ENCODE data around the gene BABAM2. TPM values are rescaled to one million over a fixed set of nuclear protein-coding genes. Genes with fewer than 3 reads are reported as not detected.

The BABAM2 gene
- total and polyA plus RNA-seq, 2 experiments from 2014 or later, result 17.8 to 21.5 TPM

DNA sequence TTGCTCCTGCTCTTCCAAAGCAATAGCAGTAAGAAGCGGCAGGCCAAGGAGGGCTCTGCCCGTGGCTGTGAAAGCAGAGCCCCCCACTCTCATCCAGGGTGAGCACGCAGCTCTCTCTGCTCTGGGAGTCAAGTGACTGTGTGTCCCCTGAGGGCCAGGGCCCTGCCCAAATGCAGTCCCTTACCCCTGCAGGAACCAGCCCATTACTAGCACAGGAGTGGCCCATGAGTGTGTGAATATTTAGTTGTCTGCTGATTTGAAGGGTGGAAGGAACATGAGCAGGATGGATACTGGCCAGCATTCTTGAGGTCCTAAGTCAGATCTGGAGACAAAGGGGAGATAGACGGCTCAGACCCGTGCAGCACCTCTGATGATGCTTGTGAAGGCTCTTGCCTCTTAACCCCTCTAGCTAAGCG lies 432.5 kb downstream of the BABAM2 start:
- ATAC-seq, result no peak
- H3K27ac Mint-ChIP-seq, result no peak overlapping the region

More for the DNA sequence above, 432.5 kb downstream of the BABAM2 start:
- H3K27ac ChIP-seq (ENCODE audit: low read depth), result no peak overlapping the region
- TF ChIP-seq, protein P1, sequence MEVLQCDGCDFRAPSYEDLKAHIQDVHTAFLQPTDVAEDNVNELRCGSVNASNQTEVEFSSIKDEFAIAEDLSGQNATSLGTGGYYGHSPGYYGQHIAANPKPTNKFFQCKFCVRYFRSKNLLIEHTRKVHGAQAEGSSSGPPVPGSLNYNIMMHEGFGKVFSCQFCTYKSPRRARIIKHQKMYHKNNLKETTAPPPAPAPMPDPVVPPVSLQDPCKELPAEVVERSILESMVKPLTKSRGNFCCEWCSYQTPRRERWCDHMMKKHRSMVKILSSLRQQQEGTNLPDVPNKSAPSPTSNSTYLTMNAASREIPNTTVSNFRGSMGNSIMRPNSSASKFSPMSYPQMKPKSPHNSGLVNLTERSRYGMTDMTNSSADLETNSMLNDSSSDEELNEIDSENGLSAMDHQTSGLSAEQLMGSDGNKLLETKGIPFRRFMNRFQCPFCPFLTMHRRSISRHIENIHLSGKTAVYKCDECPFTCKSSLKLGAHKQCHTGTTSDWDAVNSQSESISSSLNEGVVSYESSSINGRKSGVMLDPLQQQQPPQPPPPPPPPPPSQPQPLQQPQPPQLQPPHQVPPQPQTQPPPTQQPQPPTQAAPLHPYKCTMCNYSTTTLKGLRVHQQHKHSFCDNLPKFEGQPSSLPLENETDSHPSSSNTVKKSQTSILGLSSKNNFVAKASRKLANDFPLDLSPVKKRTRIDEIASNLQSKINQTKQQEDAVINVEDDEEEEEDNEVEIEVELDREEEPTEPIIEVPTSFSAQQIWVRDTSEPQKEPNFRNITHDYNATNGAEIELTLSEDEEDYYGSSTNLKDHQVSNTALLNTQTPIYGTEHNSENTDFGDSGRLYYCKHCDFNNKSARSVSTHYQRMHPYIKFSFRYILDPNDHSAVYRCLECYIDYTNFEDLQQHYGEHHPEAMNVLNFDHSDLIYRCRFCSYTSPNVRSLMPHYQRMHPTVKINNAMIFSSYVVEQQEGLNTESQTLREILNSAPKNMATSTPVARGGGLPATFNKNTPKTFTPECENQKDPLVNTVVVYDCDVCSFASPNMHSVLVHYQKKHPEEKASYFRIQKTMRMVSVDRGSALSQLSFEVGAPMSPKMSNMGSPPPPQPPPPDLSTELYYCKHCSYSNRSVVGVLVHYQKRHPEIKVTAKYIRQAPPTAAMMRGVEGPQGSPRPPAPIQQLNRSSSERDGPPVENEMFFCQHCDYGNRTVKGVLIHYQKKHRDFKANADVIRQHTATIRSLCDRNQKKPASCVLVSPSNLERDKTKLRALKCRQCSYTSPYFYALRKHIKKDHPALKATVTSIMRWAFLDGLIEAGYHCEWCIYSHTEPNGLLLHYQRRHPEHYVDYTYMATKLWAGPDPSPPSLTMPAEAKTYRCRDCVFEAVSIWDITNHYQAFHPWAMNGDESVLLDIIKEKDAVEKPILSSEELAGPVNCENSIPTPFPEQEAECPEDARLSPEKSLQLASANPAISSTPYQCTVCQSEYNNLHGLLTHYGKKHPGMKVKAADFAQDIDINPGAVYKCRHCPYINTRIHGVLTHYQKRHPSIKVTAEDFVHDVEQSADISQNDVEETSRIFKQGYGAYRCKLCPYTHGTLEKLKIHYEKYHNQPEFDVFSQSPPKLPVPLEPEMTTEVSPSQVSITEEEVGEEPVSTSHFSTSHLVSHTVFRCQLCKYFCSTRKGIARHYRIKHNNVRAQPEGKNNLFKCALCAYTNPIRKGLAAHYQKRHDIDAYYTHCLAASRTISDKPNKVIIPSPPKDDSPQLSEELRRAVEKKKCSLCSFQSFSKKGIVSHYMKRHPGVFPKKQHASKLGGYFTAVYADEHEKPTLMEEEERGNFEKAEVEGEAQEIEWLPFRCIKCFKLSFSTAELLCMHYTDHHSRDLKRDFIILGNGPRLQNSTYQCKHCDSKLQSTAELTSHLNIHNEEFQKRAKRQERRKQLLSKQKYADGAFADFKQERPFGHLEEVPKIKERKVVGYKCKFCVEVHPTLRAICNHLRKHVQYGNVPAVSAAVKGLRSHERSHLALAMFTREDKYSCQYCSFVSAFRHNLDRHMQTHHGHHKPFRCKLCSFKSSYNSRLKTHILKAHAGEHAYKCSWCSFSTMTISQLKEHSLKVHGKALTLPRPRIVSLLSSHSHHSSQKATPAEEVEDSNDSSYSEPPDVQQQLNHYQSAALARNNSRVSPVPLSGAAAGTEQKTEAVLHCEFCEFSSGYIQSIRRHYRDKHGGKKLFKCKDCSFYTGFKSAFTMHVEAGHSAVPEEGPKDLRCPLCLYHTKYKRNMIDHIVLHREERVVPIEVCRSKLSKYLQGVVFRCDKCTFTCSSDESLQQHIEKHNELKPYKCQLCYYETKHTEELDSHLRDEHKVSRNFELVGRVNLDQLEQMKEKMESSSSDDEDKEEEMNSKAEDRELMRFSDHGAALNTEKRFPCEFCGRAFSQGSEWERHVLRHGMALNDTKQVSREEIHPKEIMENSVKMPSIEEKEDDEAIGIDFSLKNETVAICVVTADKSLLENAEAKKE (CRISPR knock-in tag; IDR thresholded peaks at IDR 0.05), result no peak
- TF ChIP-seq NANOG (IDR thresholded peaks at IDR 0.05; ENCODE audit: borderline replicate concordance) (no peak), EZH2phosphoT487 (IDR thresholded peaks at IDR 0.05; ENCODE audit: unreplicated experiment) (no peak), POLR2AphosphoS5 (IDR thresholded peaks at IDR 0.05; ENCODE audit: low read depth) (no peak), STAT1 (IDR thresholded peaks at IDR 0.05; ENCODE audit: unreplicated experiment) (no peak), JUNB (IDR thresholded peaks at IDR 0.05; ENCODE audit: unreplicated experiment) (no peak), CTCF (conservative IDR thresholded peaks at IDR 0.05; ENCODE audit: low read depth in 2 of 2) (no peak), EZH2 (IDR thresholded peaks at IDR 0.05; ENCODE audit: low read depth, unreplicated experiment) (no peak), REST (IDR thresholded peaks at IDR 0.05; ENCODE audit: unreplicated experiment) (no peak), CREB1 (CRISPR knock-in tag; IDR thresholded peaks at IDR 0.05; ENCODE audit: low read depth) (no peak), ZNF114 (CRISPR knock-in tag; IDR thresholded peaks at IDR 0.05) (no peak), ZNF331 (CRISPR knock-in tag; IDR thresholded peaks at IDR 0.05; ENCODE audit: low read depth) (no peak), ETS1 (IDR thresholded peaks at IDR 0.05) (no peak)
- H3K4me3 Mint-ChIP-seq, result no peak overlapping the region
- H3K4me2 ChIP-seq, result no peak overlapping the region
- peaks cover 7% of the 10 kb centered on the region for H3K9me2 ChIP-seq (ENCODE audit: insufficient read depth)
- no peaks in the 10 kb centered on the region for H3K36me3 ChIP-seq (ENCODE audit: insufficient read depth)
- no peaks in the 10 kb centered on the region for H3K79me2 ChIP-seq (replicated peaks; ENCODE audit: insufficient read depth)
- H3K9me3 Mint-ChIP-seq, result no peaks in the 10 kb centered on the region
- no peaks in the 10 kb centered on the region for H3K36me3 Mint-ChIP-seq (ENCODE audit: low read depth)
- H3K4me1 Mint-ChIP-seq, result peaks cover 47% of the 10 kb centered on the region
- no peak for DNase-seq (ENCODE audit: low spot score)
- peaks cover 21% of the 10 kb centered on the region for H3K4me1 ChIP-seq (ENCODE audit: insufficient read depth)
- no peak overlapping the region for H3K4me3 ChIP-seq
- no peaks in the 10 kb centered on the region for H3F3A ChIP-seq (replicated peaks; ENCODE audit: low read depth)
- peaks cover 5% of the 10 kb centered on the region for H3K27me3 Mint-ChIP-seq (ENCODE audit: insufficient read depth, low read depth, poor library complexity)
- H4K20me1 ChIP-seq (replicated peaks; ENCODE audit: insufficient read depth), result no peaks in the 10 kb centered on the region
- no peaks in the 10 kb centered on the region for H3K27me3 ChIP-seq (ENCODE audit: insufficient read depth)
- H2AFZ ChIP-seq, result no peak overlapping the region
